GM21360 (cell line): ENCODE results near the gene GDPGP1.

ENCODE experiments used
- ATAC-seq: cut with Tn5 transposase; IDR thresholded peaks from one replicate; pipeline ENCODE4 v1.9.1; 2021; ENCODE audit warnings: mild to moderate bottlenecking, moderate library complexity; ENCODE audit not compliant: unreplicated experiment

GDPGP1 gene

DNA sequence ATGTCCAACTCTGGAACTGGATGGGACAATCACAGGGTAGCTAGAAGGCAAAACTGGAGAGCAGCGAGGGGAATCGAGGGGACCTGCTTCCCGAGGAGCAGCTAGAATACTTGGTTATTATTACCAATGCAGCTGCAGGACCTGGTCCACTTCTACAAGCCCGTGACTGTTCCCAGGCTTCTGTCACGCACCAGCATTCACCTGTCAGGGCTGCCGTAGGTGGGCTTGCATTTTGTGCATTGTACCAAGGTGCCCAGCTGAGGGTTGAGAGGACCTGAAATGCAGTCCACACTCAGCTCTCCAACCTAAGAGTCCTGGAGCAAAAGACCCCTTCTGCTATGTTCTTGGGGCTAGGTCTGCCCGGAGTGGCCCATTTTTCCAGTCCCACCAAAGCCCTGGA lies 30.5 kb upstream of the GDPGP1 start:
- ATAC-seq = no peak

DNA sequence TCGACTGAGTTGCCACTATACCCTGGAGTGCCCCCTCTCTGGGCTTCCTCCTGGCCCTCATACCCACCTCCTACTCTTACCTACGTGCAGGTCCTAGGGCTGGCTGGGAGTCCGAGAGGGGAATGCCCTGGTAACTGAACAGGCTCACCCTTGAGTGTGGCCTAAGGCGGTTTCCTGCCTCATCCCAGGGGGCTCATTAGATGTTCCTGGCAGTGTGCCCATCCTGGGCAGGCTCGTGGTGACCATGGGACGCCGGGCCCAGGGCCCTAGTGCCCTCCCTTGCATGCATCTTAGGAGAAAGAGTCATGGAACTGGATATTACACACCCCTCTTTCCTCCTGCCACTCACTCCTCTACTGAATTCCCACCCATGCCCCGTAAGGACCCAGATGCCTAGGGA lies 30.1 kb upstream of the GDPGP1 start:
- ATAC-seq = no peak

DNA sequence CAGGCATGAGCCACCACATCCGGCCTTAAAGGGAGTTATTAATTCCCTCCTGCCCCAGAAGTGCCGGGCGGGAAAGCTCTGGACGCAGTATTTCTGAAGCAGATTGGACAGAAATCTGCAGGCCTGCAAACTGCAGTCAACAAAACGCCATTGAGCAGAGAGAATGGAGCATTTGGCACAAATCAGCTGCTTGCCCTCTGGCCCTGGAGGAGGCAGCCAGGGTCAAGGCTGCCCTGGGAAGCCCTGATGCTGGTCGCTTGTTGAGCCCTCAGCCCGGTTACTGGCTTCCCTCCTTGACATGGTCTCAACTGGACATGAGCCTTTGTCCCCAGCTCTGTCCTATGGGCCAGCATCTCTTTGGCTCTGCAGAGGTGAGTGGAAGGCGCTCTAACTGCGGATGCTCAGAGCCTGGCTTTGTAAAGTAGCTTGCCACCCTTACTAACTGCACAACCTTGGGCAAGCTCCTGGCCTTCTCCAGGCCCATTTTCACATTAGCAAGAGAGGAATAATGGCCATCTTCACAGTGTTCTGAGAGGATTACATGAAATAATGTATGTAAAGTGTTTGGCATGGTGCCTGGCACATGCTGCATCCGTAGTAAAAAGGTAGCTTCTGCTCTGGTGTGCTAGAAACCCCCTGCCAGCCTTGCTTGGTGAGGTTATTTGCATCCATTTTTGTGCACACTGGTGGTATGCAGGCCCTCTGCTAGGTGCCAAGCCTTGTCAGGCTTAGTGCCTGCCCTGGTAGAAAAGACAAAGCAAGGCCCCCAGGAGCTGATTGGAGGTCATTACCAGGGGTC lies 28.8 kb upstream of the GDPGP1 start:
- no peak for ATAC-seq

DNA sequence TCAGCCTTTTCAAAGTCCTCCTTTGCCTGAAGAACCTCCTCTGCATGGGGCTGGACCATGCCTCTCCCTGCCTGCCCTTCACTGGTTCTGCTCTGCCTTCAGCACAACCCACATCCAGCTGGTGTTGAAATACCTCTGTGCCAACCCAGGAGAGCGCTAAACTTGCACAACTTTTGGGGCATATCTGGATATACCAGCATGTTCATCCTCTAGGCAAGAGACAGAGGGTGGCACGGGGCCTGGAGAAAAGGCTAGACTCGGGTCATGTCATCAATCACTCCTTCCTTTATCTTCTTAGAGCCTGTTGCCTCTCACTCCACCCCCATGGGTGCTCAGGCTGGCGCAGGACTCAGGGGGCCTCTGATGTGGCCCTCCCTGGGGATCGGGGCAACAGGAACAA lies 28.1 kb upstream of the GDPGP1 start:
- no peak for ATAC-seq

DNA sequence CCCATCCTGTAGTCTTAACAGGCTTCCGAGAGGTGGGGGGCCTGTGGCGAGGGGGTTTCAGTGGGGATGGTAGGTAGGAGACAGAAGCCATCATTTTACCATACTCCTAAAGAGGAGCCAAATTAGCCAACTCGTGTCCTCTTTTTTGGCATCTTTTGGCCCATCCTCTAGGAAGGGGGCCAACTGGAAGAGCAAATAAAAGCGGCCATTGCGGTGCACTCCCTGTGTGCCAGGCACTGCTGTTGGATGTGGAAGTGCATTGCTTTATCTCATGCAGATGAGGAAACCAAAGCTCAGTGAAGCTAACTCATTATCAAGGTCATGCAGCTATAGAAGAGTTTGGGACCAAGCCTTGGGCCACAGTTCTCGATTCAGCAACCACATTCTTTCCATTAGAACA lies 26.8 kb upstream of the GDPGP1 start:
- no peak for ATAC-seq

DNA sequence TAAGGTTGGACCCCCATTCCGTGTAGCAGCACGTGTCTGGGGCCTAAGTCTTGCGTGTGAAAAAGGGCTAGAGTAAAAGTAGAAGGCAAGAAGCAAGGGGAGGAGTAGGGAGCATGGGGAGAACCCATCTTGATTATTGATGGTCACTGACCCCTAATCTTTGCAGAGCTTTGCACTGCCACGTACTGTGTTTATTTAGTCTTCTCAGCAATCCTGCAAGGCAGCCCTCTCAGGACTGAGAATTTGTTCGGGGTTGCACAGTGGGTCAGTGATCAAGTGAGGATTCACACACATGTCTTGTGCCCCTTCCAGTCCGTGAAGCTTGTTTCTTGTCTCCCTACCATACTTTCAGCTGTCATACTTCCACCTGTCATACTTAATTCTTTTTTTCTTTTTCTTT lies 25.7 kb upstream of the GDPGP1 start:
- no peak for ATAC-seq

DNA sequence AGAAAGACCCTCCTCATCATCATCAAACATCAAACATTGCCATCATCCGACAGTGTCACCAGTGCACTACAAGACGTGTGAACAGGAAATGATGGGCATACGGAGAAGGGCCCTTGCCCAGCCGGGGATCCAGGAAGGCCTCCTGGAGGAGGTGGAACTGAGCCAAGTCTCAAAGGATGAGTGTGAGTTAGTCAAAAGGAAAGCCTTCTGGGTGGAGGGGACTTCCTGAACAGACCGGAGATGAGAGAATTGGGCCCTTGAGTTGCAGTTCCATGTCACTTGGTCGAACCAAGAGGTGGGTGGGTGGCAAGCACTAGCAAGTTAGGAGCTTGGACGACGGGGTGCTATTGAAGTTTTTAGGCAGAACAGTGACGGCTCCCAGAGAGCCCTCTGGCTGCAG lies 24.4 kb upstream of the GDPGP1 start:
- ATAC-seq = no peak

DNA sequence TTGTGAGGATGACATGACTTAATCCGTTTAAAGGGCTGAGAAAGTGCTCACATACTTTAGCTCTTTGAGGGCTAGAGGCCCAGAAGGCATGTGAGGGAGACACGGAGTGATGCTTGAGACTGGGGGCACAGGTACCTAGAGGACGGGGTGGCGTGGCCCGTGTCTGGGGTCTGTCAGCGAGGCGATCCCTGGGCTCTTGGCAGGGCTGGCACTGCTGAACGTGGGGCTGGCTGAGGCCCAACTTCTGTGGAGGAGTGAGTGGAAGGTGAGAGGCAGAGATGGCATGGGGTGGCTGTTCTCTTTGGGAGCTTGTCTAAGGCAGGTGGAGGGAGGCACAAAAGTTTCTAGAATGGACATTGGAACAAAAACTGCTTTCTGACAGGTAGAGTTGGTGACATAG lies 23.4 kb upstream of the GDPGP1 start:
- no peak for ATAC-seq

DNA sequence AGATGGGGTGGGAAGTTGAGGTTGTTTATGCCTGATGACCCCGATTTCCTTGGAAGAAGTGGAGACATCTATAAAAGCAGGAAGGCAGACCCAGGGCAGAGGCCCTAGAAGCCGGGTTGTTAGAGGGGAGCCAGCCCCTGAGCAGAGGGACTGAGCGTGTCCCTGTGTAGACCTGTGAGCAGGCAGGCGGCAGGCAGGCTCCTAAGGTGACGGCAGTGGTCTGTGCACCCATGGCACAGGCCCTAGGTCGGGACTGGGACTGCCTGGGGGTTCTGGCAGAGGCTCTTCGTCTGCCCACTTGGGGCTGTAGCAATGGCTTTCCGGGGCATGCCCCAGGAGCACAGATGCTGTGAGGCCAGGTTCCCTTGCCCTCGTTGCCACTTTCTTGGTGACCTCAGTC lies 23.0 kb upstream of the GDPGP1 start:
- ATAC-seq = no peak

DNA sequence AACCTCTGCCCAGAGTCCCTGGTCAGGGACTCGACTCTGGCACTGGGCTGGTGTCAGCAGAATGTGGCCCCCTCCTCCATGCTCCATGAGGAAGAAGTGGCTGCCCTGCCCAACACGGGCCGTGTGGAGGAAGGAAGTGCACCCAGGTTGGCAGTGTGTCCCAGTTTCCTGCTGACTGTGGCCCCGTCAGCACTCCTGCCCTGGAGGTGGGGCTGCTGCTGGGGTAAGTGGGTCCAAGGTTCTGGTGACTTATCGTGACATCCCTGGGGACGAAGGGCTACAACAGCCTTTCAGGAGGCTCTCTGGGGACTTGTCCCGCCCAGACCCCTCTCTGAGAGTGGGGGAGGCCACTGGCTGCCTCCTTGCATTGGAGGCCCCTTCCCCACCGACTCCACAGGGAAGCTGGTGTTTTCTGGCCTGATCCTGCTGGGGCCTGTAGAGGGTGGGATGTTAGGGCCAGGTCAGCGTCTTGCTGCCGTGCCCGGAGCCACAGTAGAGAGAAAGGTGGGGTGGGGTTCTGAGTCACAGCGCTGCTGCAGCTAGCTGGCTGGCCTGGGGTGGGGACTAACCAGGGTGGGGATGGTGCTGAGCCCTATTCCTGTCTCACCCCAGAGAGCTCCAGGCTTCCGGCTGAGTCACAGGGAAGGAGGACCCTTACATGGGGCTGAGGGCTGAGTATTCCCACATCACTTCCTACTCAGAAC lies 22.4 kb upstream of the GDPGP1 start:
- ATAC-seq = no peak

DNA sequence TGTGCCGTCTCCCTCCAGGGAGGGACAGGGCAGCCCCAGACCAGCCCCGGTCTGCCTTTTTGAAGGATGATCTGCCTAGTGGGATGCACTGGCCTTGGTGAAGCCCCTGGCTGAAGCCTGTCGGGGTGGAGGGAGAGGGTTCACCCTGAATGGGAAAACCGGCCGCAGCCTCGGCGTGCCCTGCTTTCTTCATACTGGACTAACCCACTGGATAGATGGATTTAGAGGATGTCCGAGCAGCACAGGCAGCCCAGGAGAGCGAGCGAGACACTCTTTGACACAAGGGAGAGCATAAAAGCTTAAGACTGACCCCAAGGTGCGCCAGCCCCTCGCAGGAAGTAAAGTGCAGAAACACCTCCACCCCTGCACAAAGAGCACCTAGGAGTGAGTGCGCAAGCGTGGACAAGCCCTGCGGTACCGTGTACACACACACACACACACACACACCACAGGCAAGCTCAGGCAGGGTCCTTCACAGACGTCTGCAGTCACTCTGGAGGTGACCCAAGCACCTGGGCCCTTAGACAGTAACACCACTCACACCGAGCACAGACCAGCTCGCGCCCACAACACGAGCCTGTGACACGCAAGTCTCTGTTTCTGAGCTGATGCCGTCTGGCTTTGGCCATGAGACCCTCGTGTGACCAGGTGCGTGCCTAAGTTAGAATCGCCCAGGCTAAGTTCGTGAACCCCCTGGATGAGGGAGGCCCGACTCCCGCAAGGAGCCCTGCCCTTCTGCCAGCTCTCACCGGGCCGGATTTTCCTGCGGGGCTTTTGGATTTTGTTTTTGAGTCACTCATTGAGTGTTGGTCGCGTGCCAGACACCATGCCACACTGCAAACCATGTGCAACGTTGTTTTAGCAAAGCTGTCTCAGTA lies 21.5 kb upstream of the GDPGP1 start:
- no peak for ATAC-seq

DNA sequence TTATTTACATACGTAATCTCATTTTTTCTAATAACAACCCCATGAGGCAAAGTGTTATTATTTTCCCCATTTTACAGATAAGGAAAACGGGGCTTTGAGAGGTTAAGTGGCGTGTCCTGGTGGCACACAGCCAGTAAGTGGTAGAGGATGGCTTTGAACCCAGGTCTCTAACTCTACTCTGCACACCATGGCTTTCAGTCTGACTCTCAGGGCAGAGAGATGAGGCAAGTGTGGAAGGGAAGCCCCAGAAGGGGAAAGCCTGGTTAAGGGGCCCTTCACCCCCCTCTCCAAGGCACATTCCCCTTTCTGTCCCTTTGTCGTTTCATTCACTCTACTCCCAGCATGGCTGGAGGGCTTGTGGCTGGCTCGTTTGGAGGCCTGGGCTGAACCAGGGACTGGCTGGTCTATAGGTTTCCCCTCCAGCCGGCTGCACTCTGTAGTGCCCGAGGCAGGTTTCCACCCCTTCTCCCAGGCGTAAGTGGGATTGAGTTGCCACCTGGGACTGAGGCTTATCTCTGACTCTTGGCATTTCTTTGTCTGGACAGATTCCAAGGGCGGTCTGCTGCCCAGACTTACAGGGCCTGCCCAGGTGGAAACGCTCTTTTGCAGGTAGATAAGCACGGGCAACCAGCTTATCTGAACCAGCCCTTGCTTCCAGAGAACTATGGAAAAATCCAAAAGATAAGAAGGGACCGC lies 20.7 kb upstream of the GDPGP1 start:
- no peak for ATAC-seq

DNA sequence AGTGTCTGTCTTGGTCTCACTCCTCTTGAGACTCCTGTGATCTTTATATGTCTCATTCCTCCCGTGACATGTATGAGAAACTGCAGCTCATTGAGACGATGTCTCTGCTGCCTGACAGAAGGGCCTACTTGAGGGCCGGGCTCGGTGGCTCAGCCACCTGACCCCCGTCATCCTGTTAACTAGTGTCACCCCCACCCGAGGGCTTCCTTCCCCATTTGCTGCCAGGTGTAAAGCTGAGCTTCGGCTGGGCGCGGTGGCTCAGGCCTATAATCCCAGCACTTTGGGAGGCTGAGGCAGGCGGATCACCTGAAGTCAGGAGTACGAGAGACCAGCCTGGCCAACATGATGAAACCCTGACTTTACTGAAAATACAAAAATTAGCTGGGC lies 20.2 kb upstream of the GDPGP1 start:
- no peak for ATAC-seq

DNA sequence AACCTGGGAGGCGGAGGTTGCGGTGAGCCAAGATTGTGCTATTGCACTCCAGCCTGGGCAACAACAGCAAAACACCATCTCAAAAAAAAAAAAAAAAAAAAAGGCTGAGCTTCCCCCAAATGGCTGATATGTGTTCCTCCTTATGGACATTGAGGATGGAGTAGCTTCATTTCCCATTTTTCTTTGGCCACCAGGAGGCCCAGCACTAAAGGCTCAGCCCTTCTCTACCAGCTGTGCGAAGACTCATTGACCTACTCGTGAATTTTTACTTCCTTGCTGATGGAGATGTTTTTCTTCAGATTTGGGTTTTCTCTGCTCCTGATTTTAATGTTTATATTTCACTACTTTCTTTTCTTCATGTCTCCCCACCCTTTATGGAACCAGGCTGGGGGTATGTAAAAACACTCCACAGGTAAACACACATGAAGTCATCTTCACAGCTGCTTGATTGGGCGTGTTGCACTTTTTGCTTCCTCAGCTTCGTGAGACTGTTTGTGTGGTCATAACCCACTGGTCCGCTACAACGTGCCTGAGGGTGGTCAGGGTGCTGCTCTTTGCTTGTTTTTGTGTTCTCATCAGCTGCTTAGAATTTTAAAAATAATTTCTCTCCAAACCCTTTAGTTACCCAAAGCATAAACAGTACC lies 19.3 kb upstream of the GDPGP1 start:
- no peak for ATAC-seq

DNA sequence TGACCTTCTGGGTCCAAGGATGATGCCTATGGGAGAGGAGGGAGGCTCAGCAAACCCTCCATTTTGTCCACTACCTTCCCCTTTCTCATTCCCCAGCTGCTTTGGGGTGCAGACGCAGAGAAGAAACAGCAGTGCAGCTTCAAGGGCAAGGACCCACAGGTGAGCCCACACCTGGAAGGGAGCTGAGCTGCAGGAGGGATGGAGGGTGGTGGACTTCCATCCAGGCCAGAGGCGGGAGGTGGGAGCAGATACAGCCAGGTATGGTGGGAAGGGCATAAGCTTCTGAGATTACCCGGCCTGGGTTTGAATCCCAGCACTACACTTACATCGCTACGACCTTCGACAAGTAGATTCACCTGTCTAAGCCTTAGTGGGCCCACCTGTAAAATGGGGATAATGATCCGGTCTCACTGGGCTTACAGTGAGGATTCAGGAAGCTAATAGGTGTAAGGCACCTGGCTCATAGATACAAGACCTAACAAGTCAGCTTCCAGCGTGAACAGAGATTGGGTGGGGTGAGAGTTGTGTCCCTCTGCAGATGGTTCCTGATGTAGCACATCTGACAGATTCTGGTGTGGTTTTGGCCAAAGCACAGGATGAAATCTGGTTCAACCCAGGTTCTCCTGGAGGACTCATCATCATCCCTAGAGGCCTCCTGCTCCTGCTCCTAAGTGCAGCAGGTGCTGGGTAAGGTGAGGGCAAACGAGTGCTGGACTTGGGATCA lies 16.2 kb upstream of the GDPGP1 start:
- ATAC-seq = no peak

DNA sequence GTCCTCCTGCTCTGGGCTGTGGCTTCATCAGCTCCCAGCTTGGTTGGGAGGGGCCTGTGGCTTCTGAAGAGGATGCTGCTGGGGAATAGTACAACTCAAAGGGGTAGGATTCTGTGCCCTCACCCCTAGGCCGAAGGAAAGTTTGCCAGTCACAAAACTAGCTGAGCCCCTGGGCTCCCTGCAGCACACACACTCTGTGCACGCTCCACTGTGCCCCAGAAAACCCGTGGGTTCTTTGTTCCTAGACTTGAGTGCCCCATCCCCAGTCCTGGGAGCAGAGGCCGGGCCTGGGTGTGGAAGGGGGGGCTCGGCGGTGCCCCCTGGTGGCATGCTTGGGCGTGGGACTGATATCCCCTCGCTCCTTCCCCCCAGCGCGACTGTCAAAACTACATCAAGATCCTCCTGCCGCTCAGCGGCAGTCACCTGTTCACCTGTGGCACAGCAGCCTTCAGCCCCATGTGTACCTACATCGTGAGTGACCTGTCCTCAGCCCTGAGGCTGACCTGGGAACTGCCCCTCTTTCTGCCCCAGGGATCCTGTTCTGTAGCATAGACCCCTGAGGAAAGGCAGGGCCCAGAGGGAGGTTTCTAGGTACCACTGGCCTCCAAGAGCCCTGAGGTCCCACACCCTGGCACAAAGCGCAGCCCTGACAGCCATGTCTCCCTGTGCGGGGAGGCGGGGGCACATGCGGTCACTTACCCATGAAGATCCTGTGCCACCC lies 14.4 kb upstream of the GDPGP1 start:
- no peak for ATAC-seq

DNA sequence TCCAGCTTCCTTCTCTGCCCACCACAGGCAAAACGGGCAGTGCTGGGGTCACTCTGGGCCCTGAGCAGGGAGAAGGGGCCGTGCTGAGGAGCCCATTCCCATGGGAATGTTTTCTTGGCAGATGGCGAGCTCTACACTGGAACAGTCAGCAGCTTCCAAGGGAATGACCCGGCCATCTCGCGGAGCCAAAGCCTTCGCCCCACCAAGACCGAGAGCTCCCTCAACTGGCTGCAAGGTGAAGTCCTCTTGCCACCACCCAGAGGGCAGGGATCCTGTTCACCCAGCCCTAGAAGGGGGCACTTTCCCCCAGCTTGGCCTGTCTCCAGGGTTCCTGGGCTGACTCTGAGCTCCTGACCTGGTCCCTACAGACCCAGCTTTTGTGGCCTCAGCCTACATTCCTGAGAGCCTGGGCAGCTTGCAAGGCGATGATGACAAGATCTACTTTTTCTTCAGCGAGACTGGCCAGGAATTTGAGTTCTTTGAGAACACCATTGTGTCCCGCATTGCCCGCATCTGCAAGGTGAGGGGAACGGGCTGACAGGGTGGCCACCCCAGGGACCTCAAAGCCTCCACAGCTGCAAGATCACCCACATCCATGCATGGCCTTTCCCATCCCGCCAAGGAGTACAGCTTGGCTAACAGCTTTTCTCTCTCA lies 12.6 kb upstream of the GDPGP1 start:
- peak; percentile 51 for ATAC-seq

DNA sequence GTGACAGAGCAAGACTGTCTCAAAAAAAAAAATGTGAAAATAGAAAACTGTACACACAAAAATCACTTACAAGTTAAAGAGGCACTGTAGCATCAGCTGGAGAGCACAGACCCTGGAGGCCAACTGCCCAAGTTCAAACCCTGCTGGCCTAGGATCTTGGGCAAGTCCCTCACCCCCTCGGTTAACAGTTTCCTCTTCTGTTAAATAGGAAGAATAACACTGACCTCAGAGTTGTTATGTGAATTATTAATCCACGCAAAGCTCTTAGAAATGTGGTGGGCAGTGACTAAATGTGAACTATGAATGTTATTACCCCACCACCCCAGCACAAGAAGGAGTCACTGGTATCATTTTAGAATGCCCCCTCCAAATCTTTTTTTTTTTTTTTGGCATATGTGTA lies 11.5 kb upstream of the GDPGP1 start:
- ATAC-seq = no peak
